NB4 (cell line): Measurements from ENCODE around the gene ZNF691.

Source experiments
- POLR2A ChIP-seq: IDR thresholded peaks from 2 replicates; pipeline ENCODE4 v1.6.1; 2011; ENCODE audit warnings: mild to moderate bottlenecking; ENCODE audit not compliant: insufficient read length; ENCODE audit errors: extremely low read depth
- TF ChIP-seq, protein P1 (sequence below): IDR thresholded peaks from one replicate; pipeline ENCODE4 v1.5.1; 2012; ENCODE audit warnings: low read depth, low read length
- TF ChIP-seq, protein P2 (sequence below): IDR thresholded peaks from 2 replicates; pipeline ENCODE4 v1.6.1; 2011; ENCODE audit warnings: low read depth, low read length

DNA sequence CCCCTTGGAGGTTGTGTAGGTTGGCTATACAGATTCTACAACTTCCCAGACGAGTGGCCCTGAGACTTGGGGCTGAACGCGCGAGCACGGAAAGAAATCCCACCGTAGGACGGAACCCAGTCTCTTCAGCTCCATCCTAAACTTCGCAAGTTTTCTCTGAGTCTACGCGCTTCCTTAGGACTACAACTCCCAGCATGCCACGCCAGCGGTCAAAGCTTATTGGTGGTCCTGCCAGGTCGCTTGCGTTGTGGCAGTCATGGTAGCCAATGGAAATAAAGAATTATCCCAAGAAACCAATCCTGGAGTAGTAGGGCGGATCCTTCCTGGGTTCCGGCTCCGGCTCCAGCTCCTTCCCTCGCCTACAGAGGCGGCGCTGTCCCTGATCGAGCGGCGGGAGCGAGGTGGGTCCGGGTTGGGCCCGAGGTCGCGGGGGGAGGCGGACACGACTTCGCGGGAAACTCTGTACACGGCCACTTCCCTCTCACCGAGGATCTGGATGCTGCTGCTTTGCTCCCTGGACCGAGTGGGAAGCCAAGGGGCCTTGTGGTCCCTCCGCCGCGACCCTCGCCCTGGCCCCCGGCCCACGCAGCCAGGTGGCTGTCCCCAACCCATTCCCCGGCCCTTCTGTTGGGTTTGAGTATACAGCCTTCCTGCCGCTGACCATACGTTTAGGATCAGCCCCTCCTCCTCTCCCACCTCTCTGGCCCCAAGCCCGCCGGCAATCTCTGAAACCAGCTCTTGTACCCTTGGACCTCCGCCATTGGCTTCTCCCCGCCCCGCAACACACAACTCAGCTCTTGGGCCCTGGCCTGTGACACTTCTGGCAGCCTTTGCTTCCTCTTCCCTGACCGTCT is at the start of gene ZNF691:
- peak; percentile 68 for TF ChIP-seq POLR2A
- TF ChIP-seq, protein P1, sequence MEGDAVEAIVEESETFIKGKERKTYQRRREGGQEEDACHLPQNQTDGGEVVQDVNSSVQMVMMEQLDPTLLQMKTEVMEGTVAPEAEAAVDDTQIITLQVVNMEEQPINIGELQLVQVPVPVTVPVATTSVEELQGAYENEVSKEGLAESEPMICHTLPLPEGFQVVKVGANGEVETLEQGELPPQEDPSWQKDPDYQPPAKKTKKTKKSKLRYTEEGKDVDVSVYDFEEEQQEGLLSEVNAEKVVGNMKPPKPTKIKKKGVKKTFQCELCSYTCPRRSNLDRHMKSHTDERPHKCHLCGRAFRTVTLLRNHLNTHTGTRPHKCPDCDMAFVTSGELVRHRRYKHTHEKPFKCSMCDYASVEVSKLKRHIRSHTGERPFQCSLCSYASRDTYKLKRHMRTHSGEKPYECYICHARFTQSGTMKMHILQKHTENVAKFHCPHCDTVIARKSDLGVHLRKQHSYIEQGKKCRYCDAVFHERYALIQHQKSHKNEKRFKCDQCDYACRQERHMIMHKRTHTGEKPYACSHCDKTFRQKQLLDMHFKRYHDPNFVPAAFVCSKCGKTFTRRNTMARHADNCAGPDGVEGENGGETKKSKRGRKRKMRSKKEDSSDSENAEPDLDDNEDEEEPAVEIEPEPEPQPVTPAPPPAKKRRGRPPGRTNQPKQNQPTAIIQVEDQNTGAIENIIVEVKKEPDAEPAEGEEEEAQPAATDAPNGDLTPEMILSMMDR, result peak; percentile 9
- TF ChIP-seq, protein P2, sequence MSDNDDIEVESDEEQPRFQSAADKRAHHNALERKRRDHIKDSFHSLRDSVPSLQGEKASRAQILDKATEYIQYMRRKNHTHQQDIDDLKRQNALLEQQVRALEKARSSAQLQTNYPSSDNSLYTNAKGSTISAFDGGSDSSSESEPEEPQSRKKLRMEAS, result no peak; the same call in 1 of the 2 replicates
